Activated naive CD8-positive, alpha-beta T cell treated with anti-CD3 and anti-CD28 coated beads, Interleukin-2, amount 10 ng/mL, durations not matched to agents 7 days and 5 days (primary cell): ENCODE measurements around the gene CNN3. TPM values are rescaled to one million over a fixed set of nuclear protein-coding genes. Genes with fewer than 3 reads are reported as not detected.

ENCODE experiments used
- ATAC-seq: fragments of 150-1000 bp; cut with Tn5 transposase; one replicate; pipeline ENCODE4 v1.10.0; 2021; ENCODE audit warnings: low read depth, moderate library complexity
- POLR2A ChIA-PET: fragments of 350-600 bp; sonication (Branson Sonifier 250); formaldehyde crosslinking; loops from one replicate; lab custom pipeline; 2021; ENCODE audit warnings: antibody characterized with exemption; lab: Charles Lee
- DNase-seq: peaks from one replicate; pipeline ENCODE4 v3.0.0; 2021
- H3K27ac Mint-ChIP-seq: one replicate; pipeline ENCODE4 v1.8.0; 2022; ENCODE audit warnings: mild to moderate bottlenecking, mixed read lengths
- H3K27me3 Mint-ChIP-seq: one replicate; pipeline ENCODE4 v1.8.0; 2022; ENCODE audit warnings: mild to moderate bottlenecking, moderate library complexity, mixed read lengths
- H3K36me3 Mint-ChIP-seq: one replicate; pipeline ENCODE4 v1.8.0; 2021; ENCODE audit warnings: mild to moderate bottlenecking, mixed read lengths
- H3K4me1 Mint-ChIP-seq: one replicate; pipeline ENCODE4 v1.8.0; 2021; ENCODE audit warnings: mixed read lengths
- H3K4me3 Mint-ChIP-seq: one replicate; pipeline ENCODE4 v1.8.0; 2022; ENCODE audit warnings: mild to moderate bottlenecking, moderate library complexity, mixed read lengths
- H3K9me3 Mint-ChIP-seq: one replicate; pipeline ENCODE4 v1.8.0; 2021; ENCODE audit warnings: mixed read lengths
- total RNA-seq, 2 experiments: library from RNA; stranded (reverse); gene quantifications; one replicate each; pipeline ENCODE4 v1.2.3, GENCODE V29; 2021

Gene CNN3
- total RNA-seq, 2 experiments from 2014 or later = 10.7 to 10.8 TPM

DNA sequence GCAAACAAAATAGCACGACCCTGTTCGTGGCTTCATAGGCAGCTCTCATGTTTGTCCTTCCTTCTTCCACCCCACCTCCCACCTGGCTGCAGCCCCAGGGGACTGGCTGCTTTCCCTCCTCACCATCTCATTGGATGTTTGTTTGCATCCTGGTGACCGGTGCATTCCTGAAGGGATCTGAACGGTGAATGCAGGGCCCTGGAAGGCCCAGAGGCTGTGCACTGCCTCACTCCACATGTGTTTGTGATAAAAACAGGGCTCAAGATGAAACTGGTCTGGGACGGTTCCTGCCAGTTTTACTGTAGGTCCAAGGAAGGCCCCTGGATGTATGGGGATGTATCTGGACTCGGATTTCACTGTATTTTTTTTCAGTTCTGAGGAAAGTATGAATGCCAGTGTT is 42.8 kb downstream of the CNN3 start:
- Mint-ChIP-seq H3K27me3 (no peaks in the 10 kb centered on the region), H3K4me3 (no peak overlapping the region), H3K36me3 (no peaks in the 10 kb centered on the region), H3K4me1 (peaks cover 6% of the 10 kb centered on the region), H3K27ac (peak overlapping the region; percentile 81), H3K9me3 (peaks cover 2% of the 10 kb centered on the region)
- POLR2A ChIA-PET = no interaction called here
- DNase-seq (no peak), ATAC-seq (no peak)

DNA sequence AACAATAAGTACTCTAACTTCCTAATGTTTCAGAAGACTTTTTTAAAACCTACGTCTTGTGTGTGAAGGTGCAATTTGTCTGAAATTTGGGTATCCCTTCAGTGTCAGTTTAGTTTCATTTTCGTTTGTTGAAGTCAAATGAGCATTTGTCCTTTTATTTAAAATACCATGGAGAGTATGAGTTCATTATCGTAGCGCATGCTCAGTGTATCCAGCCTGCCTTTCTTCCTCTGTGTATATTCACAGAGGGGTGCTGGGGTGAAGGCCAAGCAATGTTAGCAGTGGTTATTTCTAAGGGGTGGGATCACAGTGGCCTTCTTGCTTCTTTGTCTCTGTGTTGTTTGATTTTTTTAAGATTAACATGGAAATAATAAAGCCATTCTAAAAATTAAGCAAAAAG is 43.2 kb downstream of the CNN3 start:
- peak overlapping the region; percentile 62 for H3K4me3 Mint-ChIP-seq
- ATAC-seq (peak; percentile 94), DNase-seq (no peak)
- peaks cover 6% of the 10 kb centered on the region for H3K4me1 Mint-ChIP-seq
- H3K36me3 Mint-ChIP-seq = no peaks in the 10 kb centered on the region
- POLR2A ChIA-PET = no interaction called here
- no peaks in the 10 kb centered on the region for H3K27me3 Mint-ChIP-seq
- H3K9me3 Mint-ChIP-seq = peaks cover 2% of the 10 kb centered on the region
- H3K27ac Mint-ChIP-seq = peak overlapping the region; percentile 81

DNA sequence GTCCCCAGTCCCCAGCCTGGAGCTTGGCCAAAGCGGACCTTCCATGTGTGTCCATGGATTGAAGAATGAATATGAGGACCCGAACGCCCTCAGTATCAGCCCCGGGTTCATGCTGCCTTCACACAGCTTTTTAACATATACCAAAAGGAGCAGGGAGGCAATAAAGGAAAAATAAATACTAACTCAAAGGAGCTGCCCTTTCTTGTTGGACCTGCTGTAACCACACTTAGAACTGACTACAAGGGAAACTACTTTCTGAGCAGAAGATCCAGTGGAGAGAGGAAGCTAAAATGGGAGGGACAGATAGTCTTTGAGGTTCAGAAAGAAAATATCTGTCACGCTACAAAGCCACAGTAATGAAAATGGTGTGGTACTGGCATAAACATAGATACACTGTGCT is 48.6 kb downstream of the CNN3 start:
- POLR2A ChIA-PET = no interaction called here
- H3K4me3 Mint-ChIP-seq = no peak overlapping the region
- peaks cover 7% of the 10 kb centered on the region for H3K4me1 Mint-ChIP-seq

DNA sequence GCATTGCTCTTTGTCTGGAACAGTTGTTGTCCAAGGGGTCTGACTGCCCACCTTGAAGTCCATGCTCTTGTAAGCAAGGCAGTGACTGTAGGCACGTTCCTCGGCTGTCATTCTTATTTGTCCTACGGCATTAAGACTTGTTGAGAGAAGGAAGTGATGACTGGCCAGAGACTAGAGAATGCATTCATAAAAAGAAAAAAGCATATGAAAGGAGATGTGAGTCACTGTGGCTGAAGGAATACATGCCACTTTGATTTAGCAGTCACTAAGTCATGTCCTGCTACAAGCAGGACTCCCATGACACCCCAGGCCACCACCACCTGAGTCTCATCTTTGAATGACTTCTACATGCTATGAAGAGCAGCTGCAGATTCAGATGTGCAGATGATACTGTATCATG is 50.5 kb downstream of the CNN3 start:
- no peak for ATAC-seq

More for the DNA sequence above, 48.6 kb downstream of the CNN3 start:
- ATAC-seq (no peak), DNase-seq (no peak)
- Mint-ChIP-seq H3K9me3 (peaks cover 2% of the 10 kb centered on the region), H3K27me3 (peaks cover 3% of the 10 kb centered on the region), H3K36me3 (no peaks in the 10 kb centered on the region), H3K27ac (no peak overlapping the region)

DNA sequence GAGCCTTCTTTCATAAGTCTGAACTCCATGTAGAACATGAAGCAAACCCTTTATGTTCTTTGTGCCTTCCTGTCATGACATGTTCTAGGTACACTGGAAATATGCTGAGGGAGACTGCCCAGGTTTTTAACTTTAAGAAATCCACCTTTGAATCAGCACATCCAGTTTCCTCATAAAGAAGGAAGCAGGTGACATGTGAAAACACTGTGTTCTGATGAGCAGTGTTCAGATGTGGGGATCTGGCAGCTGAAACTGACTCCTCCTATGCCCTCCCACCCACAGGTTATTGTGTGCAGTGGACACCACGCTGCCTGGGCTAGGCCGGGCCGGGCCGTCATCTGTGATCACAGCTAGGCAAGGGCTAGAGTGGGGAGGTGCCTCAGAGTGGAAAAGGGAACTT is 51.1 kb downstream of the CNN3 start:
- peak; percentile 52 for ATAC-seq
- H3K27ac Mint-ChIP-seq = no peak overlapping the region
- H3K4me3 Mint-ChIP-seq = no peak overlapping the region
- H3K27me3 Mint-ChIP-seq = peaks cover 3% of the 10 kb centered on the region
- POLR2A ChIA-PET = no interaction called here
- H3K9me3 Mint-ChIP-seq = no peaks in the 10 kb centered on the region
- DNase-seq = no peak
- H3K36me3 Mint-ChIP-seq = no peaks in the 10 kb centered on the region
- H3K4me1 Mint-ChIP-seq = peaks cover 6% of the 10 kb centered on the region

More for the DNA sequence above, 50.5 kb downstream of the CNN3 start:
- DNase-seq = no peak
- H3K9me3 Mint-ChIP-seq = no peaks in the 10 kb centered on the region
- H3K4me3 Mint-ChIP-seq = no peak overlapping the region
- no peak overlapping the region for H3K27ac Mint-ChIP-seq
- H3K36me3 Mint-ChIP-seq = no peaks in the 10 kb centered on the region
- POLR2A ChIA-PET = no interaction called here
- peaks cover 6% of the 10 kb centered on the region for H3K4me1 Mint-ChIP-seq
- peaks cover 3% of the 10 kb centered on the region for H3K27me3 Mint-ChIP-seq

DNA sequence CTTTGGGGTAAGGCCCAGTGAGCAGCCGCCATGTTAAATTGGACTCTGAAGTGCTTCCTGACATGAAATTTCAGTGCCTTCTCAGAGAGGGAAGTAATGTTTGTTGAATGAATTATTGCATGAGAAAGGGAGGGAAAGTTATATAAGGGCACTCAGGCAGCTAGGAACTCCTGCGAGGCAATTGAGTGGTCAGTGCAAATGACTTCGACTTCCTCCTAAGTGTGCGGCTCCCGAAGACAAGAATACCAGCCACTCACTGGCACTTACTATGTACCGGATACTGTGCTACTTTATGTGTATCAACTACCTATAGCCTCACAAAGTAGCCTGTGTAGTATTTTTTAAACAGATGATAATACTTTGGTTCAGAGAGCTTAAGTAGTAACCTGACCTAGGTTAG is 52.5 kb downstream of the CNN3 start:
- Mint-ChIP-seq H3K27me3 (peaks cover 3% of the 10 kb centered on the region), H3K4me1 (peaks cover 6% of the 10 kb centered on the region), H3K27ac (no peak overlapping the region), H3K36me3 (no peaks in the 10 kb centered on the region), H3K4me3 (no peak overlapping the region), H3K9me3 (no peaks in the 10 kb centered on the region)
- ATAC-seq (no peak), DNase-seq (no peak)
- POLR2A ChIA-PET = no interaction called here

DNA sequence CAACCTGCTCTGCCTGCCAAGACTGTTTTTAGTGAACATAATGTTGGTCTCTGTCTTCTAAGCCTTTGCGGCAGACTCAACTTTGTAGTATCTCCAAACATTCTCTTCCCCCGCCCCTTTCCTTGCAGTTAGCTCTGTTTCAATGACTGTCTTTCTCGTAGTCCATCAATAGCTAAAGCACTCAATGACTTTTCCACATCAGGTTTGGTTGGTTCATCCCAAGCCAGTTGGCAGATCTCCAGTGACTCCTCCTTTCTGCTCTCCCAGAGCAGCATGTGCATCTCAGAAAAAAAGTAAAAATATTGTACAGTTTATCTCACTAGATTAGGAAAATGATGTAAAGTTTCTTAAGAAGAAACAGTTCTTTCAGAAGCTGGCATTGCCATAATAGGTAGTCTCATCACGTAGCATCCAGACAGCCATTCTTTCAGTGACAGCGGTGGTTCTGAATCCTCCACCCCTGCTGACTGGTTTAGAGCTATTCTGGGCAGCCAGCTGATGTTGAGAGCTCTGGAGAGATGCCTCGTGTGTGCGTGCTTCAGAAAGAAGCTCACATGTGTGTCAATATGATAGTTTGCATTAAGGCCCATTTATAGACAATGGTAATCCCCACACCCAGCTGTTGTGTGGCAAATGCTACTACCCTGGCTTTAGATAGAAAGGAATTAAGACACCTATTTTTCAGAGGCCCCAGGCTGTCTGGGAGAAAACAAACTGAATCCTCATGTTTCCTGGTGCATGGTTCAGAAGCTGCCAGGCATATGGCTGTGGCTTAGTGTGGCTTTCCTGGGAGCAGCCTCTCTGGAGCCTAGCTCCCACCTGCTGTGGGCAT is 53.2 kb downstream of the CNN3 start:
- Mint-ChIP-seq H3K4me1 (peaks cover 6% of the 10 kb centered on the region), H3K27me3 (peaks cover 3% of the 10 kb centered on the region), H3K9me3 (no peaks in the 10 kb centered on the region), H3K27ac (no peak overlapping the region), H3K4me3 (no peak overlapping the region), H3K36me3 (no peaks in the 10 kb centered on the region)
- DNase-seq (no peak), ATAC-seq (no peak)
- POLR2A ChIA-PET = no interaction called here

DNA sequence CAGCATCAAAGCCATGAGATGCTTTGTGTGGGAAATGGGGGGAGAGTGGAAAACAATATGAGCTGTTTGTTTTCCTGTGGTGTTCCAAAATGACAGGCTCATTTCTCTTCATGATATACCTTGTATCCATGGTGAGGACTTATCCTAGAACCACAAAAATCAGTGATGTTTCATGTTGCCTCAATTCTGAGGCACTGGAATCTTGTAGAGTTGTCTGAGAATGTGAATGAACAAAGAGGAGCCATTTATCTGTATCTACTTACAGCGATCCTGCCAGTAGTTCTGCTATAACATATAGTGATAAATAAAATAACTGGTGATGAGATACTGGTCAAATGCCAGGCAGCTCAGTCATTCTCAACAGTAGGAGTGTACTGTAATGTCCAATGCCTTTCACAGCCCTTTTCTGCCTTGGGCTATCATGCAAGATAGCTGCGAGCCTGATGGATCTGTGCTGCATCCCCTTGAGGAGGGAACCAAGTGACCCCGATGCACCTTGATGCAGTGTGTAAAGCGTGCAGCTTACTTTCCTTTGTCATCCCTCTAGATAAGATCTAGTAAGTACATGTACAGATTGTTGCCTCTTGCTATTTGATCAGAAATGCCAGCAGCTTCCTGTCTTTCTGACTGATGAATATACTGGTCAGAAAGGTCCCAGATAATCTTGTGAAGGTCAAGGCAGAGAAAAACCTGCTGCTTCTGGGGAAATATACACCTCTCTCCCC is 54.0 kb downstream of the CNN3 start:
- Mint-ChIP-seq H3K4me1 (peaks cover 6% of the 10 kb centered on the region), H3K27ac (no peak overlapping the region), H3K27me3 (no peaks in the 10 kb centered on the region), H3K36me3 (no peaks in the 10 kb centered on the region), H3K9me3 (no peaks in the 10 kb centered on the region), H3K4me3 (no peak overlapping the region)
- POLR2A ChIA-PET = no interaction called here
- DNase-seq = no peak
- ATAC-seq = no peak

DNA sequence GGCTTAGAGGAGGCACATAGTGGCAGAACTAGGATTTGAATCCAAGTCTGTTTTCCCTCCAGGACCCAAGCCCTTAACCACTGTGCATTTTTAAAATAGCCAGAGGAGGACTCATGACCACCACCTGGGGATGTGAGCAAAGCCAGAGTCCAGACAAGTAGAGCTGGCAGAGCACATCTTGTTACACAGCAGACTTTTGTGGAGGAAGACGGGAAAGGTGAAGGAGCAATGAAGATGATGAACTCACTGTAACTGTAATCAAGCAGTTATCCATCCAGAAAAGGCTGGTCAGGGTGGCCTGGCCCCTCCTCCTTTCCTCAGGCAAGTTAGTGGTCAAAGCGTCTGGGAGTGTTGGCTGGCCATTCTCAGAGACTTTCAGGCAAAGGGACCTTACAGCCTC is 55.9 kb downstream of the CNN3 start:
- DNase-seq (no peak), ATAC-seq (no peak)
- peaks cover 2% of the 10 kb centered on the region for H3K27me3 Mint-ChIP-seq
- H3K27ac Mint-ChIP-seq = no peak overlapping the region
- POLR2A ChIA-PET = no interaction called here
- no peak overlapping the region for H3K4me3 Mint-ChIP-seq
- H3K4me1 Mint-ChIP-seq = peaks cover 6% of the 10 kb centered on the region
- H3K36me3 Mint-ChIP-seq = no peaks in the 10 kb centered on the region
- H3K9me3 Mint-ChIP-seq = no peaks in the 10 kb centered on the region

DNA sequence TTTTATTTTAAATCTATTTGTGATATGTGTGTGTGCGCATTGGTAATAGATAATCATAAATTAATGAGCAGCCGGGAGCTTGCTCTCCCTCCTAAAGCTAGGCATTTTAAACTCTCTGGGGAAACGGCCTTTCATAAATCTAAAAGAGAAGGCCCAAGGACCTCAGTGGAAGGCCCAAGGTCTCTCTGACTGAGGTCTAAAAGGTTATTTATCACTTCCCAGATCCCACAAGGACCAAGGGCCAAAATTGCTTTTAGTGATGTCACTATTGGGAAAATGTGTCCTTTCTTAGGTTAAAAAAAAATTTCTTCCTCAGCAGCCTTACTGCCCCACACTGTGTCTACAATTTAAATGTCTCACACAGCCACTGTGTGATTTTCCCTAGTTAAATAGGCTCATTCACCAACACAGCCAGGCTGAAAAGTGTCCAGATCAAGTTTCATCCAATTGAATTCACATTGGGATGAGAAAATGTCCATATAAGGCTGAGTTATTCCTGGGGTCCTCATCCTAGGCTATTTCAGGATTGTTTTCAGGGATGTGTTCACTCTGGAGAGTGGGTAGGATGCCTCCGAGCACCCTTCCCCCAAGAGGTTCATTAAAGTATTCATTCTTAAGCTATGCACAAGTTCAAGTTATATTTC is 60.6 kb downstream of the CNN3 start:
- H3K9me3 Mint-ChIP-seq = no peaks in the 10 kb centered on the region
- H3K27ac Mint-ChIP-seq = no peak overlapping the region
- no peak for ATAC-seq
- H3K4me3 Mint-ChIP-seq = no peak overlapping the region
- H3K4me1 Mint-ChIP-seq = peaks cover 1% of the 10 kb centered on the region
- no peaks in the 10 kb centered on the region for H3K36me3 Mint-ChIP-seq
- peaks cover 6% of the 10 kb centered on the region for H3K27me3 Mint-ChIP-seq
- no peak for DNase-seq
- POLR2A ChIA-PET = no interaction called here

DNA sequence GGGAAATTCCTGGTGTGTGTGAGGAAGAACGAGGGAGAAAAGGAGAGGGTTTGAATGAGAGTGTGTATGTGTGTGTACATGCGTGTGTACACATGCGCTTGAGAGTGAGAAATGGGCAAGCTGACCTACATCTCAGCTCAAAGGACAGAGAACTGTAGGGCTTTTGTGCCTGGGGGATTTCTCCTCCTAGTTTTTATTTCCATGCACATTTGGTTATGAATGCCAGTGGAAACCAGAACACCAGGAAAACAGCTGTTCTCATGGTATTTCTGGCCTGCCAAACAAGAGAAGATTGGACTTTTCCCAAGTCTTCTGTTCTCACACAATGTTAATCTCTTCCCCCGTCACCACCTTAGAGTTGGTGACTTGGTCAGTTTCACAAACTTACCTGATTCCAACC is 61.5 kb downstream of the CNN3 start:
- no peak for DNase-seq
- no peak overlapping the region for H3K27ac Mint-ChIP-seq
- POLR2A ChIA-PET = no interaction called here
- H3K36me3 Mint-ChIP-seq = no peaks in the 10 kb centered on the region
- no peaks in the 10 kb centered on the region for H3K9me3 Mint-ChIP-seq
- H3K27me3 Mint-ChIP-seq = peaks cover 15% of the 10 kb centered on the region
- H3K4me3 Mint-ChIP-seq = no peak overlapping the region
- H3K4me1 Mint-ChIP-seq = peaks cover 1% of the 10 kb centered on the region
- ATAC-seq = no peak

DNA sequence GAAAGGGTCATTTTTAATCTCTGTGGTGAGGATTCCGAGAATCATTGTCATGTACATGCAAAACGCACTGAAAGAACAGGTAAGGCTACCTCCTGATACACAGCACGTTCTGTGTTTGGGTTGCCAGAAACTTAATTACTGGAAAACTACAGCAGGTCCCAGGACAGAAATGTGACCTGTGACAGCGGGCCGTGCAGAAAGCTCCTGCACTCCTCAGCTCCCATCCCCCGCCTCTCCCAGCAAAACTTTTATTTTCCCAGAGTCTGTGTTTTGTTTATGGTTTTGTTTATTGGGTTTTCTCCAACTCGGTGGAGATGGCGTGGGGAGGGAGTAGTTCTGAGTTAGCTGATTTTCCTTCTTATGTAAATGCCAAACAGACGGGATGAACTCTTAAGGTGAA is 62.1 kb downstream of the CNN3 start:
- POLR2A ChIA-PET = no interaction called here
- Mint-ChIP-seq H3K27ac (no peak overlapping the region), H3K36me3 (no peaks in the 10 kb centered on the region), H3K9me3 (no peaks in the 10 kb centered on the region), H3K27me3 (peaks cover 20% of the 10 kb centered on the region), H3K4me1 (peaks cover 1% of the 10 kb centered on the region), H3K4me3 (no peak overlapping the region)
- ATAC-seq (no peak), DNase-seq (no peak)

DNA sequence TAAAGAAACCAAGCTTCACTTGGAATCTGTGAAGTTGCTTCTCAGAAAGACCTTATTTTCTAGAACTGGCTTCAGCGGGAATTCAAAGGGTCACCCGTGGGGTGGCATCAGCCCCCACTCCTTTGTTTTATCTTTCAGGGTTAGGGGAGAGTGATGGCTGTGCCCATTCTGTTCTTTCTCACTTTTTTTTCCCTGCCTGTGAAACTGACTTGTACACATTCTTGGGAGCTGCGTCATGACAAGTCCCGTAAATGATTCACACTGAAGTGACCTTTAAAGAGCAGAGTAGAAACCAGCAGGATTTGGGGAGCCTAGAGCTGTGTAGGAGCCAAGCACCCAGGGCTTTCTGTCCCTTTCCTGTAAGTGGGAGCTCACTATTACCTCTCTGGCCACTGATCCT is 63.0 kb downstream of the CNN3 start:
- no peak overlapping the region for H3K4me3 Mint-ChIP-seq
- no peak overlapping the region for H3K27ac Mint-ChIP-seq
- H3K27me3 Mint-ChIP-seq = peaks cover 24% of the 10 kb centered on the region
- peaks cover 1% of the 10 kb centered on the region for H3K4me1 Mint-ChIP-seq
- DNase-seq = no peak
- no peaks in the 10 kb centered on the region for H3K36me3 Mint-ChIP-seq
- ATAC-seq = no peak
- POLR2A ChIA-PET = no interaction called here
- H3K9me3 Mint-ChIP-seq = no peaks in the 10 kb centered on the region
